CD4-positive, alpha-beta T cell treated with Interleukin-6 for 4 hours (primary cell): ENCODE measurements around the gene KIAA1210.

Experiments used
- DNase-seq: peaks from one replicate; pipeline ENCODE4 v3.0.0-alpha.2; 2020; ENCODE audit warnings: mixed read lengths

Gene KIAA1210

GRCh38 chrX:119090627-119091026, 37.0 kb downstream of the KIAA1210 start:
- no peak for DNase-seq

DNA sequence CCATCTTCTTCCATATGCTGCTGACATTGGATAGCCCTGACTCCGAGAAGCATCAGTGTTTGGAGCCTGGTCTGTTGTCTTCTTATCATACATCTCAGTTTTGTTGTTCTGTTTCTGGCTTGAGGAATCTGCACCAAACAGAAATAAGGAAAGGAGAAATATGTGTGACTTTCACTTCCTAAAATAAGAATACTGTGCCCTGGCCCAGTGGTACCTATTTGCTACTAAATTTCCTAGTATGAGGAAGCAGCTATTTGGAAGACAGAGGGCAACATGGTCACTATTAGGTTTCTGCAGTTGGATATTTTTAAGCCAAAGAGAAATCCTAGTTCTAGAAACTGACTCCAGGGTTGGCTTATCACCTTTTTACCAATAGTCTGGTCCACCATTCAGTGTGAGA, 38.0 kb downstream of the KIAA1210 start:
- DNase-seq = no peak

- DNase-seq = no peak
These were observed 40.5 kb downstream of the KIAA1210 start for GRCh38 chrX:119087121-119087520.

GRCh38 chrX:119084766-119085165, 42.8 kb downstream of the KIAA1210 start:
- no peak for DNase-seq

DNA sequence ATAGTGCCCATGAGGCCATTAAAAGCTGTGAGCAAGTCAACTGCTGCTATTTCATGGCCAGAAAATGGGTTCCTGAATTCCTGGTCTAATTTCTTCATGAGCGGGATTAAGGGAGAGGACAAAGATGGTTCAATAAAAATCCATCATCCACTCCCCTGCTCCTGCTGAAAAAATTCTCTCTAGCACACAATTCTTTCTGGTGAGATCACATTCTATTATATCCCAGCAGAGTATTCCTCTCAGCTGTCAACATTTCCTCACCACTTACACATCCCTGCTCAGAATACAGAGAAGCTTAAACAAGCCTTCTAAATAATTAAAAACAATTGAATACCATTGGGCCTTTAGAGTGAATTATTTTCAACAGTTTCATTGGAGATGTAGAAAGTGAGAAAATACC, 45.3 kb downstream of the KIAA1210 start:
- DNase-seq = no peak

GRCh38 chrX:119075270-119076025, 52.2 kb downstream of the KIAA1210 start:
- DNase-seq = no peak

DNA sequence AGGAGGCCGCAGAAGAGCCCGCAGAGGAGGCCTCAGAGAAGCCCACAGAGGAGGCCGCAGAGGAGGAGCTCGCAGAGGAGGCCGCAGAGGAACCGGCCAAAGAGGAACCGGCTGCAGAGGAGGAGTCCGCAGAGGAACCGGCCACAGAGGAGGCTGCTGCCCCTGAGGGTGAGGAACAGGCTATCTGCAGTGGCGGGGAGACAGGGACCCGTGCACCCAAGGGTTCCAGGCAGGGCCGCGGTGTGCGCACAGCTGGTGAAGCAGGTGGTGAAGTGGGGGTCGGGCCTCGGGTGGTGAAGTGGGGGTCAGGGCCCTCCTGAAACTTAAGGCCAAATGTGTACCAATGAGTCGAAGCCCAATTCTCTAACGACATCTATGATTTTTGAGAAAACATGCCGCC, 53.7 kb downstream of the KIAA1210 start:
- DNase-seq = no peak

- DNase-seq = no peak
These were observed 54.3 kb downstream of the KIAA1210 start for GRCh38 chrX:119073200-119073905.

- DNase-seq = no peak
These were observed 54.9 kb downstream of the KIAA1210 start, which contains the start of gene CT47C1 for GRCh38 chrX:119072744-119073143. CT47C1 (plus strand) TSS chrX:119072993; CDS start chrX:119073226, 233 bp downstream.

GRCh38 chrX:119071381-119071780, 56.2 kb downstream of the KIAA1210 start:
- no peak for DNase-seq

DNA sequence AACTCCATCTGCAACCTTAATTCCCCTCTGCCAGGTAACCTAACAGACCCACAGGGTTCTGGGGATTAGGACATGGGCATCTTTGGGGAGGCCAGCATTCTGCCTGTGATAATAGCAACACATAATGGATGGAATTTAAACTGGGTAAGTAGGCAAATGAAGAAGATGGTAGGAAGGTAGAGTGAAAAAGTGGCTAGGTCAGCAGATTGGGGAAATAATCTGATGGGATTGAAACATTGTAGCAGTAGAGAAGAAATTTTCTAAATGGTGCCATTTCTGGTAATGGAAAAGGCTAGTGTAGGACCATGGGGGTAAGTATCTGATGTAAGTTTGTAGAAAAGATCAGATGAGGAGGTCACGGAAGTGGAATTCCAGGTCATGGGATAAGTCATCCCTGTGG, 57.9 kb downstream of the KIAA1210 start:
- no peak for DNase-seq

- DNase-seq = no peak
These were observed 58.5 kb downstream of the KIAA1210 start for GRCh38 chrX:119069128-119069527.

DNA sequence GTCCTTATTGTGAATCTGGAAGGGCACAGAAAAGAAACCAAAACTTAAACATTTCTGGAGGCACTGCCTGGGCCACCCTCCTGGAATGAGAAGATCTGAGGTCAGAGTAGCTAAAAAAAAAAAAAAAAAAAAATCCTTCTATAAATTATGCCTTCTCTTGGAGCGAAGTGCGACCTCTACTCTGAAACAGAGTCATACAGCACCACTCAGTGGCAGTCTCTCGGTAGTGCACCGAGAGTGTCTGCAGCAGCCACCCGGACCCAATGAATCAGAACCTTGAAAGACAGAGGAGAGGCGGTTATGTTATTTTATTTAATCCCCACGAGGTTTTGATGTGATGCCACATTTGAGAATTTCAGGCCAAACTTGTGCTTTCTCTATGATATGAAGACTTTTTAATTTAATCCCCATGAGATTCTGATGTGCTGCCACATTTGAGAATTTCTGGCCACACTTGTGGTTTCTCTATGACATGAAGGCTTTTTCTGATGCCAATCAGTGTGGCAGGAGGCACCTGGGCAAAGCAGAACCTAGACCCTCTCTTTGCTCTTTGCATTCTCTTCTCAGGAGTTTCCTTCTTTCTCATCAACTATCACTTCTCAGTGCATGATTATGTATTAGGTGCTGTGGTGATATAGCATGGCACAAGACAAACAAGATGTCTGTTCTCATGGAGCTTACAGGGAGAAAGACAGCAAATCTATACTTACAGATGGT, 60.4 kb downstream of the KIAA1210 start:
- peak; percentile 38 for DNase-seq

DNA sequence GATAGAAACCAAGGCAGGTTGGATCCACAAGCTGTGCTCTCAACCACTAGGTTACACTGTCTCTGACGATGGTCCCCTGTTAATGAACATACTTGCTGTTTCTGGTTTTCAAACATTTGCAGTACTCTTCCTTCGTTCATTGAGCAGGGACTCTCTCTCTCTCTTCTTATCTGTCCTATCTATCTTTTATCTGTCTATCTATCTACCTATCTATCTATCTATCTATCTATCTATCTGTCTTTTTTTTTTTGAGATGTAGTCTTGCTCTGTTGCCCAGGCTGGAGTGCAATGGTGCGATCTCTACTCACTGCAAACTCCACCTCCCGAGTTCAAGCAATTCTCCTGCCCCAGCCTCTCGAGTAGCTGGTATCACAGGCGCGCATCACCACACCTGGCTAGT, 64.2 kb downstream of the KIAA1210 start:
- DNase-seq = no peak

- DNase-seq = no peak
These were observed 64.8 kb downstream of the KIAA1210 start for GRCh38 chrX:119062750-119063374.

GRCh38 chrX:119055687-119056086, 71.9 kb downstream of the KIAA1210 start:
- DNase-seq = no peak

- DNase-seq = no peak
These were observed 81.7 kb downstream of the KIAA1210 start for GRCh38 chrX:119045884-119046283.

DNA sequence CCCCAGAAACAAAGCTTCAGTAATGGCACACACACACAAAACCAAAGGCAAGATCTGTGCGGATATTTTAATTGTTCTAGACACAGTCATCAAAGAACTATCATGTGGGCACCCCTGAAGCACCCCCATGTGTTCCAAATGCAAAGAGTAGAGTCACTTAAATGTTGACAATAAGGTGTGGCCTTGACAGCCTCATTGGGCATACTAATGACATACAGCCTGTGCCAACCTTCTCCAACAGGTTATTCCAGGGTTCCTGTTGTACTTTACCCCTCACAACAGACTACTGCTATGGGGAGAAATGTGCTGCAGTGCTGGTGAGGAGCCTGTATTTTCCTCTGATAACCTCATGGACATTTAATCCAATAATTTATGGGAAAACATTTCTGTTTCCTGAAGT, 84.6 kb downstream of the KIAA1210 start:
- no peak for DNase-seq

GRCh38 chrX:119042040-119042439, 85.6 kb downstream of the KIAA1210 start:
- no peak for DNase-seq

- no peak for DNase-seq
These were observed 86.4 kb downstream of the KIAA1210 start for GRCh38 chrX:119041175-119041574.

DNA sequence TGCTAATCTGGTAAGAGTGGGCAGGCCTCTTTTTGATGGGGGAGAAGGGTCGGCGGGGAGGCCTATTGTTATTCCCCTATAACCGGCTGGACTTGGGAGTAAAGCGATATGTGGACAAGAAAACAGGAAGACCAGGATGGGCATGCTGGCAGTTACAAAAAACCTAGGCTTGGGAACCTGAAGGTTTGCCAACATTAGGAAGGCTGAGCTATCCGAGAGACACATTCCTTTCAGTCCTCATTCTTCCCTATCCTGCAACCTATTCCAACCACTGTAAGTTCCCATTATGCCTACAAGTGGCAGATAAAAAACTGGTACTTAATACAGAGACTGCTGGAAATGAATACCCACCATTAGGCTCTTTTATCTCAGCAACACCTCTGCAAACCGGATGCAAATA, 87.2 kb downstream of the KIAA1210 start:
- no peak for DNase-seq

DNA sequence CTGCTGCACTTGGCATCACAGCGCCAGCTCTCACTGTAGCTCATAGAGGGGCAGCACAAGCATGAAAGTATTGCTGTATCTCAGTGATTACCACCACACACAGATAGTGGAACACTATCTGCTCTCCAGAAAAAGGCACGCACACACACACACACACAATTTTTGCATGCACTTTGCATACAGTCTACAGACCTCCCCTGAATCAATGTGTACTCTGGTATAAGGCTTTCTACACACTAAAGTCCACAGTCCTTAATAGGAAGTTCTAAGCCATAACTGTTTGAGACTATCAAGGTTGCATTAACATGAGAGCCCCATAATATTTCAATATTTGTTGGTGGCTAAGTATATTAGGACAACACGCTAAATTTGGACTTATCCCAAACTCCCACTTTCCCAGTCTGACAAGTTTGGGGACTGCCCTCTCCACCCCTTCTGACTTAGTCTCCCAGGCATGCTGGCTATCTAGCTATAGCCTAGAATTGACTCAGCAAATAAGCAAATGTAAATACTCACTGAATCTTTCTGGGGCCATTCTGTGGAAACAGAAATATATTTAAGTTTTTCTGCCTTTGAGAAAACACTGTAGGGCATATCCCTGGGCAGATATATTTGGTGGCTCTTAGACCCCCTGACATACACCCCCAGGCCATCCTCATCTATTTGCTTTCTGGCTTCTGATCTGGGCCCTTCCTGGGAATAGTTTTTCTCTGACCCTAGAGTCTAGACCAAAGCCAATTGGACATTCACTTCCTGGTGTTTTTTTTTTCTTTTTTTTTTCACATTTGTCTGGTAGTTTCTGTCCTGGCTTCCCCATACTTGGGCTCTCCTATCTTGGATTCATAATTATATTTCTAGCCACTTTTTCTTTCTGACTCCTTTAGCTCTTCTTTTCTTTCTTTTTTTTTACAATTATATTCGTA, 91.2 kb downstream of the KIAA1210 start:
- DNase-seq = no peak
